B cell (primary cell): ENCODE results near the gene AURKAIP1.

ENCODE experiments used
- EZH2 ChIP-seq: IDR thresholded peaks from 2 replicates; pipeline ENCODE4 v1.6.1; 2012; ENCODE audit warnings: borderline replicate concordance, low read depth, mild to moderate bottlenecking, moderate library complexity, low read length; ENCODE audit not compliant: insufficient read depth, poor library complexity, severe bottlenecking
- TF ChIP-seq, protein P1 (sequence below): fragments of 200-600 bp; IDR thresholded peaks from one replicate; pipeline ENCODE4 v1.8.0; 2022; ENCODE audit warnings: antibody characterized with exemption, mild to moderate bottlenecking

DNA sequence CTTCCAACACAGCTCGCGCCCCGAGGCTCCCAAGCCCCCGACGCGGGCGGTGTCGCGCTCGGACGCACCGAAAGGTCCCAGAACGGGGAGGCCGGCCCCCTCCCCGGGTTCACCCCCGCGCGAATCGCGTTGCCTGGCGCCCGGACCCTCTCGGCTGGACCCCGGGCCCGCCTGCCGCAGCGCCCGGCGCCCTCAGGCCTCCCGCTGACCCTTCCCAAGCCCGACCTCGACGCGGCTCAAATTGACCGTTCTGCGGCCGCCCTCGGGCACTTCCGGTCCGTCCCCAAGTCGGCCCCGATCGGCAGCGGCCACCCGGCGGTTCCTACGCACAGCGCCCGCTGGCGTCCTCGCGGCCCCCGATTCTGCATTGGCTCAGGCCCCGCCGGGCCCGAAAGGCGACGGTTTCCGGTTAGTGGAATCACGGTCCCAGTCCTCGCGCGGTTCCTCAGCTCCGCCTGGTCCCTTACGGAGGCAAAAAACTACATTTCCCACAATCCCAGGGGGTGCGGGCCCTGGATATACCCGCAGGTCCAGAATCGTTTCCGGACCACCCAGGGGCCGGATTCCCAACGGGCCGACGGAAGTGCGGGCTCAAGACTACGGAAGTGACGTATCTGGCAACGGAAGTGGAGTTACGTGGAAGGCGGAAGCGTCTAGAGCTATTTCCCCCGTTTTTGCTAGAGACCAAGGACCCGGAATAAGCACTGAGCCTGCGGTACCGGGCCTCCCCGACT, at the start of gene AURKAIP1:
- no peak for TF ChIP-seq EZH2
- TF ChIP-seq, protein P1, sequence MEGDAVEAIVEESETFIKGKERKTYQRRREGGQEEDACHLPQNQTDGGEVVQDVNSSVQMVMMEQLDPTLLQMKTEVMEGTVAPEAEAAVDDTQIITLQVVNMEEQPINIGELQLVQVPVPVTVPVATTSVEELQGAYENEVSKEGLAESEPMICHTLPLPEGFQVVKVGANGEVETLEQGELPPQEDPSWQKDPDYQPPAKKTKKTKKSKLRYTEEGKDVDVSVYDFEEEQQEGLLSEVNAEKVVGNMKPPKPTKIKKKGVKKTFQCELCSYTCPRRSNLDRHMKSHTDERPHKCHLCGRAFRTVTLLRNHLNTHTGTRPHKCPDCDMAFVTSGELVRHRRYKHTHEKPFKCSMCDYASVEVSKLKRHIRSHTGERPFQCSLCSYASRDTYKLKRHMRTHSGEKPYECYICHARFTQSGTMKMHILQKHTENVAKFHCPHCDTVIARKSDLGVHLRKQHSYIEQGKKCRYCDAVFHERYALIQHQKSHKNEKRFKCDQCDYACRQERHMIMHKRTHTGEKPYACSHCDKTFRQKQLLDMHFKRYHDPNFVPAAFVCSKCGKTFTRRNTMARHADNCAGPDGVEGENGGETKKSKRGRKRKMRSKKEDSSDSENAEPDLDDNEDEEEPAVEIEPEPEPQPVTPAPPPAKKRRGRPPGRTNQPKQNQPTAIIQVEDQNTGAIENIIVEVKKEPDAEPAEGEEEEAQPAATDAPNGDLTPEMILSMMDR = peak; percentile 39
